Caco-2 (cell line): ENCODE measurements around the gene AMN1. TPM values are rescaled to one million over a fixed set of nuclear protein-coding genes. Genes with fewer than 3 reads are reported as not detected.

Experiments used
- BruUV-seq: library from RNA; stranded (reverse); fragments of 400-500 nt; replicated peaks from 2 replicates; lab custom pipeline; 2021; lab: Mats Ljungman, UMichigan
- CTCF ChIA-PET: fragments of 300-600 bp; sonication (Branson Sonifier 250); formaldehyde crosslinking; loops from one replicate; lab custom pipeline; 2022; ENCODE audit warnings: antibody characterized with exemption; lab: Charles Lee
- POLR2A ChIA-PET: fragments of 300-600 bp; sonication (Branson Sonifier 250); formaldehyde crosslinking; loops from one replicate; lab custom pipeline; 2022; ENCODE audit warnings: antibody characterized with exemption; lab: Charles Lee
- DNase-seq, 2 experiments: peaks; one replicate each; pipeline versions ENCODE4 v3.0.0 to v3.0.0-alpha.2; 2020 to 2022
- H3K27me3 ChIP-seq: replicated peaks from 2 replicates; pipeline ENCODE4 v1.6.0; 2011; ENCODE audit warnings: low read length; ENCODE audit not compliant: control insufficient read depth, insufficient read depth
- H3K36me3 ChIP-seq: 2 replicates; pipeline ENCODE4 v1.5.1; 2011; ENCODE audit warnings: low read length; ENCODE audit not compliant: control insufficient read depth, insufficient read depth
- H3K4me1 ChIP-seq: fragments of 250-450 bp; sonication (Bioruptor Pico); 2 replicates; pipeline ENCODE4 v1.5.1; 2020; ENCODE audit warnings: mild to moderate bottlenecking
- H3K4me3 ChIP-seq: 2 replicates; pipeline ENCODE4 v1.5.1; 2011; ENCODE audit warnings: low read depth, mild to moderate bottlenecking, control low read depth, low read length
- H3K9me3 ChIP-seq: fragments of 250-450 bp; sonication (Bioruptor Pico); 2 replicates; pipeline ENCODE4 v1.5.1; 2020; ENCODE audit warnings: mild to moderate bottlenecking, moderate library complexity
- H3K27ac Mint-ChIP-seq: one replicate; pipeline ENCODE4 v1.8.0; 2022; ENCODE audit warnings: mixed read lengths; ENCODE audit not compliant: unreplicated experiment
- H3K27me3 Mint-ChIP-seq: one replicate; pipeline ENCODE4 v1.8.0; 2022; ENCODE audit warnings: mixed read lengths; ENCODE audit not compliant: insufficient read depth, unreplicated experiment
- H3K36me3 Mint-ChIP-seq: one replicate; pipeline ENCODE4 v1.8.0; 2022; ENCODE audit warnings: mild to moderate bottlenecking, mixed read lengths; ENCODE audit not compliant: insufficient read depth, unreplicated experiment
- H3K4me1 Mint-ChIP-seq: one replicate; pipeline ENCODE4 v1.8.0; 2022; ENCODE audit warnings: low read depth, mixed read lengths; ENCODE audit not compliant: unreplicated experiment
- H3K4me3 Mint-ChIP-seq: one replicate; pipeline ENCODE4 v1.8.0; 2022; ENCODE audit warnings: mild to moderate bottlenecking, moderate library complexity, mixed read lengths; ENCODE audit not compliant: unreplicated experiment
- H3K9me3 Mint-ChIP-seq: one replicate; pipeline ENCODE4 v1.8.0; 2022; ENCODE audit warnings: mixed read lengths; ENCODE audit not compliant: unreplicated experiment
- intact Hi-C: fragments of 100-400 bp; cut with micrococcal nuclease; formaldehyde crosslinking; loops from one replicate; pipeline ENCODE4 v1.10.0; 2022; ENCODE audit not compliant: unreplicated experiment
- total RNA-seq: library from RNA; stranded (reverse); gene quantifications from 2 replicates; pipeline ENCODE4 v1.2.3, GENCODE V29; 2022
- TF ChIP-seq, protein P1 (sequence below), 2 experiments: fragments of 200-600 bp in 1 of 2; IDR thresholded peaks; 1 replicate in 1 of 2; 2 replicates in 1 of 2; pipeline versions ENCODE4 v1.5.1 to v1.8.0; 2011 to 2022; ENCODE audit warnings: antibody characterized with exemption in 1 of 2, control low read depth in 1 of 2, inconsistent platforms in 1 of 2, low read depth in 1 of 2, low read length in 1 of 2, mild to moderate bottlenecking in 1 of 2, moderate library complexity in 1 of 2; ENCODE audit not compliant: insufficient read depth in 1 of 2, severe bottlenecking in 1 of 2, unreplicated experiment in 1 of 2

The AMN1 gene
- total RNA-seq, 1 experiment from 2014 or later, result 6.2 TPM

DNA sequence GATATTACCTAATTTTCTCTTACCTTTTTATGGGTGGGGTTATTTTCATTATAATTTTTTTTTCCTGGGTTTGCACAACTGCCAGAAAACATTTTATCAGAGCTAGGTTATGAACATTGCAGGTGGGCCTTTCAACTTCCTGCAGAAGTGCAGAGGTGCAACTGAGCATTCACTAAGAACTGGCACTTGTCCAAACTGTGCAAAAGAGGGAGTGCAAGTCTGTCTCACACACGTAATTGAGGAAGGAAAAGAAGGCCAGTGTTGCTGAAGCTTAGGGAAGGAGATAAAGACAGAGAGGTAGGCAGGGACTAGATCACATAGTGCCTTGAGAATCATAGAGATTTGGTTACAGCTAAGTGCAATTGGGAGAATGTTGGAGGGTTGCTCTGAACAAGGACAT, 14.1 kb upstream of the AMN1 start:
- Mint-ChIP-seq H3K9me3 (peaks cover 30% of the 10 kb centered on the region), H3K27me3 (no peaks in the 10 kb centered on the region), H3K36me3 (peaks cover 6% of the 10 kb centered on the region), H3K4me1 (peaks cover 7% of the 10 kb centered on the region), H3K4me3 (no peak overlapping the region), H3K27ac (no peak overlapping the region)
- no peak for DNase-seq
- TF ChIP-seq, protein P1, sequence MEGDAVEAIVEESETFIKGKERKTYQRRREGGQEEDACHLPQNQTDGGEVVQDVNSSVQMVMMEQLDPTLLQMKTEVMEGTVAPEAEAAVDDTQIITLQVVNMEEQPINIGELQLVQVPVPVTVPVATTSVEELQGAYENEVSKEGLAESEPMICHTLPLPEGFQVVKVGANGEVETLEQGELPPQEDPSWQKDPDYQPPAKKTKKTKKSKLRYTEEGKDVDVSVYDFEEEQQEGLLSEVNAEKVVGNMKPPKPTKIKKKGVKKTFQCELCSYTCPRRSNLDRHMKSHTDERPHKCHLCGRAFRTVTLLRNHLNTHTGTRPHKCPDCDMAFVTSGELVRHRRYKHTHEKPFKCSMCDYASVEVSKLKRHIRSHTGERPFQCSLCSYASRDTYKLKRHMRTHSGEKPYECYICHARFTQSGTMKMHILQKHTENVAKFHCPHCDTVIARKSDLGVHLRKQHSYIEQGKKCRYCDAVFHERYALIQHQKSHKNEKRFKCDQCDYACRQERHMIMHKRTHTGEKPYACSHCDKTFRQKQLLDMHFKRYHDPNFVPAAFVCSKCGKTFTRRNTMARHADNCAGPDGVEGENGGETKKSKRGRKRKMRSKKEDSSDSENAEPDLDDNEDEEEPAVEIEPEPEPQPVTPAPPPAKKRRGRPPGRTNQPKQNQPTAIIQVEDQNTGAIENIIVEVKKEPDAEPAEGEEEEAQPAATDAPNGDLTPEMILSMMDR (IDR thresholded peaks at IDR 0.05; ENCODE audit: insufficient read depth in 1 of 2, low read depth in 1 of 2, low read length in 1 of 2, severe bottlenecking in 1 of 2, unreplicated experiment in 1 of 2), result no peak
- ChIA-PET CTCF (no interaction called here), POLR2A (no interaction called here)
- BruUV-seq, result no TSS peak
- H3K4me1 ChIP-seq, result no peaks in the 10 kb centered on the region; the same call in 1 of the 2 replicates
- no peaks in the 10 kb centered on the region for H3K36me3 ChIP-seq
- intact Hi-C loops, result no loop called here
- H3K27me3 ChIP-seq, result no peaks in the 10 kb centered on the region
- no peak overlapping the region for H3K4me3 ChIP-seq
- peaks cover 18% of the 10 kb centered on the region for H3K9me3 ChIP-seq

DNA sequence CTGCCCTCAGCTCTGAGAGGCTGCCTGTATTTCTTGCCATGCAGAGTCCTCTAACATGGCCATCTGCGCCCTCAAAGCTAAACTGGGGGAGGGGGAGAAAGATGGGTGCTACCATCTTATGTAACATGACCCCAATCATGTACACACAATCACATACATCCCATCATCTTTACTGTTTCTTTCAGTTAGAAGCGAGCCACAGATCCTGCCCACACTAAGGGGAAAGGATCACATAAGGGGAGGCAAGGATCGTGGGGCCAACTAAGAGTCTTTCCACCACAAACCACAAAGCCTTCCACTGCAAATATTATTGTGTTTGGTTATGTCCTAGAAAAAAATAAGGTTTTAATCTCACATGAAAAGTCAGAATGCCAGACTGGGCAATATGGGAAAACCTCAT, 11.8 kb upstream of the AMN1 start:
- Histone ChIP-seq H3K9me3 (no peaks in the 10 kb centered on the region), H3K4me1 (no peaks in the 10 kb centered on the region), H3K4me3 (no peak overlapping the region), H3K36me3 (no peaks in the 10 kb centered on the region), H3K27me3 (no peaks in the 10 kb centered on the region)
- no peaks in the 10 kb centered on the region for H3K4me1 Mint-ChIP-seq
- no peak for DNase-seq
- no peaks in the 10 kb centered on the region for H3K27me3 Mint-ChIP-seq
- TF ChIP-seq, protein P1 (IDR thresholded peaks at IDR 0.05; ENCODE audit: insufficient read depth in 1 of 2, low read depth in 1 of 2, low read length in 1 of 2, severe bottlenecking in 1 of 2, unreplicated experiment in 1 of 2), result no peak
- H3K9me3 Mint-ChIP-seq, result peaks cover 19% of the 10 kb centered on the region
- H3K4me3 Mint-ChIP-seq, result no peak overlapping the region
- no TSS peak for BruUV-seq
- ChIA-PET CTCF (no interaction called here), POLR2A (no interaction called here)
- intact Hi-C loops, result no loop called here
- H3K27ac Mint-ChIP-seq, result no peak overlapping the region
- H3K36me3 Mint-ChIP-seq, result no peaks in the 10 kb centered on the region

DNA sequence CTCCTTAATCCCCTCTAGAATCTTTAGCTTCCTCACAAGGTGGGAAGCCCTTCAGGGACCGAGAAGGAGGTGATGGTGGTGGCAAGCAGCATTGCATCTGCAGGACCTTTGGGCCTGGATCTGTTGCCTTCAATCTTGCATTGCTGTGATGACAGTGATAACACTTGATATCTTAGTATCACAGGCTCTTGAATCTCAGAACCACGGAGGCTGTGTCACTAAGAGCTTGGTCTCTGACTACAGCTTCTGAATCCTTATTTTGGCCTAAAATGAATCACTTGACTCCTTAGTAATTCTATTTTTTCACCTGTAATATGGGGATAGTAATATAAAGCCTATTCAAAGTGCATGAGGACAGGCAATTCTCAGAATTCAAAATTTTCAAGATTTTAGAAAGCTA, 8.9 kb upstream of the AMN1 start:
- TF ChIP-seq, protein P1 (IDR thresholded peaks at IDR 0.05; ENCODE audit: insufficient read depth in 1 of 2, low read depth in 1 of 2, low read length in 1 of 2, severe bottlenecking in 1 of 2, unreplicated experiment in 1 of 2), result no peak
- ChIA-PET POLR2A (no interaction called here), CTCF (no interaction called here)
- Histone ChIP-seq H3K4me1 (peaks cover 11% of the 10 kb centered on the region), H3K36me3 (no peaks in the 10 kb centered on the region), H3K4me3 (no peak overlapping the region), H3K27me3 (no peaks in the 10 kb centered on the region), H3K9me3 (peaks cover 6% of the 10 kb centered on the region)
- H3K27me3 Mint-ChIP-seq, result no peaks in the 10 kb centered on the region
- H3K4me1 Mint-ChIP-seq, result peaks cover 5% of the 10 kb centered on the region
- no peak overlapping the region for H3K27ac Mint-ChIP-seq
- H3K36me3 Mint-ChIP-seq, result peaks cover 5% of the 10 kb centered on the region
- no TSS peak for BruUV-seq
- no peak for DNase-seq
- intact Hi-C loops, result no loop called here
- H3K4me3 Mint-ChIP-seq, result no peak overlapping the region
- H3K9me3 Mint-ChIP-seq, result peaks cover 30% of the 10 kb centered on the region
